Right lobe of liver (tissue), 6 donors: ENCODE data around the gene MAGEA8. TPM values are rescaled to one million over a fixed set of nuclear protein-coding genes. Genes with fewer than 3 reads are reported as not detected.
"Not testable (repeated sequence)": the region's sequence is repeated elsewhere in the genome, so short reads cannot be mapped to it uniquely, and the experiment has no call there.

Experiments
- ATAC-seq, 4 donors: fragments of 200-7000 bp; cut with Tn5 transposase; one replicate each; pipeline ENCODE4 v1.9.1; 2020; ENCODE audit warnings: mild to moderate bottlenecking in 4 of 4, moderate library complexity in 4 of 4
- DNase-seq, 3 donors: peaks; one replicate each; pipeline ENCODE4 v3.0.0-alpha.2; 2020
- H3K27ac ChIP-seq, 3 donors: fragments of 200-600 bp; one replicate each; pipeline ENCODE4 v1.8.0; 2022
- H3K27me3 ChIP-seq, 2 donors: fragments of 200-600 bp; one replicate each; pipeline ENCODE4 v1.8.0; 2022
- H3K36me3 ChIP-seq, 4 donors: fragments of 200-600 bp; sonication (generic) in 1 of 4; one replicate each; pipeline versions ENCODE4 v1.5.1 to v1.8.0; 2017 to 2022; ENCODE audit warnings: control low read depth in 1 of 4
- H3K4me1 ChIP-seq, 4 donors: fragments of 200-600 bp; sonication (generic) in 1 of 4; one replicate each; pipeline versions ENCODE4 v1.5.1 to v1.8.0; 2017 to 2022; ENCODE audit warnings: control low read depth in 1 of 4
- H3K4me3 ChIP-seq, 3 donors: fragments of 200-600 bp; one replicate each; pipeline ENCODE4 v1.8.0; 2022
- H3K9me3 ChIP-seq, 4 donors: fragments of 200-600 bp; sonication (generic) in 1 of 4; one replicate each; pipeline versions ENCODE4 v1.5.1 to v1.8.0; 2017 to 2022; ENCODE audit warnings: control low read depth in 1 of 4
- POLR2A ChIP-seq: fragments of 450-650 bp; IDR thresholded peaks from one replicate; pipeline ENCODE4 v1.6.1; 2017; ENCODE audit warnings: antibody characterized with exemption, mild to moderate bottlenecking
- WGBS: methylation state at CpG from one replicate; pipeline ENCODE4 v1.1.6; 2018; ENCODE audit warnings: low coverage, low lambda C conversion rate; ENCODE audit not compliant: insufficient coverage; ENCODE audit errors: missing lambda C conversion rate; 5-methylcytosine and 5-hydroxymethylcytosine counted together
- intact Hi-C, 2 donors: fragments of 100-400 bp; cut with DNase I; formaldehyde crosslinking; loops; one replicate each; pipeline versions ENCODE4 v1.11.2 to v1.14.1; 2022
- total RNA-seq, 6 experiments: library from RNA; depleted of rRNA in 2 of 6; stranded (reverse); fragments of >200 nt in 2 of 6; fragmentation: NEBNext Ultra II Directional in 3 of 6; extraction: Animal tissue kit (Norgen Biotek cat#: 25700) in 3 of 6; gene quantifications; one replicate each; pipeline versions ENCODE4 v1.1.0 to v1.2.4, GENCODE V29; 2016 to 2023
- TF ChIP-seq, protein P1 (sequence below), 4 donors: fragments of 200-600 bp in 3 of 4; fragments of 450-650 bp in 1 of 4; IDR thresholded peaks; one replicate each; pipeline versions ENCODE4 v1.5.1 to v1.8.0; 2016 to 2022; ENCODE audit warnings: antibody characterized with exemption in 4 of 4, mild to moderate bottlenecking in 2 of 4
- donor health status: DM: no; HTN: yes; CAD: no.
- donor health status: DM: no; HTN: no; CAD: no.
- donor health status: DM: no; HTN: no; CAD: no.
- donor health status: DM: no; HTN: yes; CAD: no.
- donor health status: DM: no; HTN: yes; CAD: no.

The MAGEA8 gene
- total RNA-seq, 6 experiments from 2014 or later = not detected

DNA sequence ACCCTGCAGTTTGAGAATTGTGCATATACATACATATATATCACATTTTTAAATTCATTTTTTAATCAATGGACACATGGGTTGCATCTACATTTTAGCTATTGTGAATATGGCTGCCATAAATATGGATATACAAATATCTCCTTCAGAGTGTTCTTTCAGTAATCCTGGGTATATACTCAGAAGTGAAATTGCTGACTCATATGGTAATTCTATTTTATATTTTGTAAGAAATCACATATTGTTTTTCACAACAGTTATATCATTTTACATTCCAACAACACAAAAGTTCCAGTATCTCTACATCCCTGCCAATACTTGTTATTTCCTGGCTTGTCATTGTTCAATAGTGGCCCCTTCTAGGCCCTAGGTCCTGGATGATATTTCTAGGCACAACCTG lies 27.7 kb downstream of the MAGEA8 start:
- no peak overlapping the region for H3K4me3 ChIP-seq
- DNase-seq (no peak), ATAC-seq (no peak)
- H3K27me3 ChIP-seq = no peaks in the 10 kb centered on the region
- no peaks in the 10 kb centered on the region for H3K9me3 ChIP-seq
- intact Hi-C loops = no loop called here
- no peaks in the 10 kb centered on the region for H3K4me1 ChIP-seq
- H3K36me3 ChIP-seq = no peaks in the 10 kb centered on the region
- no peak overlapping the region for H3K27ac ChIP-seq
- TF ChIP-seq, protein P1, sequence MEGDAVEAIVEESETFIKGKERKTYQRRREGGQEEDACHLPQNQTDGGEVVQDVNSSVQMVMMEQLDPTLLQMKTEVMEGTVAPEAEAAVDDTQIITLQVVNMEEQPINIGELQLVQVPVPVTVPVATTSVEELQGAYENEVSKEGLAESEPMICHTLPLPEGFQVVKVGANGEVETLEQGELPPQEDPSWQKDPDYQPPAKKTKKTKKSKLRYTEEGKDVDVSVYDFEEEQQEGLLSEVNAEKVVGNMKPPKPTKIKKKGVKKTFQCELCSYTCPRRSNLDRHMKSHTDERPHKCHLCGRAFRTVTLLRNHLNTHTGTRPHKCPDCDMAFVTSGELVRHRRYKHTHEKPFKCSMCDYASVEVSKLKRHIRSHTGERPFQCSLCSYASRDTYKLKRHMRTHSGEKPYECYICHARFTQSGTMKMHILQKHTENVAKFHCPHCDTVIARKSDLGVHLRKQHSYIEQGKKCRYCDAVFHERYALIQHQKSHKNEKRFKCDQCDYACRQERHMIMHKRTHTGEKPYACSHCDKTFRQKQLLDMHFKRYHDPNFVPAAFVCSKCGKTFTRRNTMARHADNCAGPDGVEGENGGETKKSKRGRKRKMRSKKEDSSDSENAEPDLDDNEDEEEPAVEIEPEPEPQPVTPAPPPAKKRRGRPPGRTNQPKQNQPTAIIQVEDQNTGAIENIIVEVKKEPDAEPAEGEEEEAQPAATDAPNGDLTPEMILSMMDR (IDR thresholded peaks at IDR 0.05) = no peak
- TF ChIP-seq POLR2A = no peak

- intact Hi-C loops = no loop called here
- H3K9me3 ChIP-seq = no peaks in the 10 kb centered on the region
- TF ChIP-seq, protein P1 (IDR thresholded peaks at IDR 0.05) = no peak
- TF ChIP-seq POLR2A = no peak
- no peaks in the 10 kb centered on the region for H3K27me3 ChIP-seq
- H3K36me3 ChIP-seq = no peaks in the 10 kb centered on the region
- H3K4me1 ChIP-seq = no peaks in the 10 kb centered on the region
- no peak overlapping the region for H3K4me3 ChIP-seq
- no peak for DNase-seq
- WGBS = 100% methylated on average over 1 of the region's 4 CpGs
- no peak overlapping the region for H3K27ac ChIP-seq
- peak in 1 of 4 donors; percentile 10 for ATAC-seq
Observed at GRCh38 chrX:149909324-149910177, 28.6 kb downstream of the MAGEA8 start.

- no peak overlapping the region for H3K4me3 ChIP-seq
- no peaks in the 10 kb centered on the region for H3K36me3 ChIP-seq
- intact Hi-C loops = no loop called here
- ATAC-seq = no peak
- no peak for TF ChIP-seq POLR2A
- H3K27me3 ChIP-seq = no peaks in the 10 kb centered on the region
- no peaks in the 10 kb centered on the region for H3K4me1 ChIP-seq
- WGBS = 91% methylated on average over 9 of the region's 9 CpGs
- H3K27ac ChIP-seq = no peak overlapping the region
- no peaks in the 10 kb centered on the region for H3K9me3 ChIP-seq
- DNase-seq = no peak
Observed at GRCh38 chrX:149910178-149910695, 29.3 kb downstream of the MAGEA8 start.

DNA sequence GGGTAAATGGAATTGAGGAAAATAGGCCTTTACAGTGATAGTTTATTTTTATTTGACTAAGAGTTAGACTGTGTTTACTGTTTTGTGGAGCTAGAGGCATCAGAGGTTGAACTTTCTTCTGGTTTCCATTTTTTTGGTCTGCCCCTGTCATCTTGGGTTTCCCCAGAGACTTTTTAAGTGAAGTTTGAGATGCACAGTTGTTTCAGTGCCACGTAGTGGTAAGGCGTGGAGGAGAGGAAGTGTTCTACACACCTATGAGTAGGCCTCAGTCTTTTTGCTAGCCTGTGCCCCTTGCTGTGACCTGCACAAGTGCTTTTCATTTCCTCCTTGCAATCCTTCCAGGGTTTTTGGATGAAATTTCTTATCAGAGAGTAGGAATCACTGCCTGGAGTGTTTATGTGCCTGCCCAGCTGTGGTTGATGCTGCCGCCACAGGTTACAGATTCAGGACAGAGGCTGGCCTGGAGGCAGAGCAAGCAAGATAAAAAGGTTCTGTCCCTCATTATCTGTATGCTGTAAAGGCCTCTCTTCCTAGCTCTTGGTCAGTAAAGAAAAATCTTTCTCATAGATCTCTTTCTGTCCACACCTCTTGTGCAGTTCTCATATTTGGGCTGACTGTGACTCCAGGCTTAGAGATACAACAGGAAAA lies 35.9 kb downstream of the MAGEA8 start:
- ATAC-seq (no peak), DNase-seq (no peak)
- no peak overlapping the region for H3K27ac ChIP-seq
- H3K27me3 ChIP-seq = no peaks in the 10 kb centered on the region
- TF ChIP-seq, protein P1 (IDR thresholded peaks at IDR 0.05) = no peak
- TF ChIP-seq POLR2A = no peak
- WGBS = 63% methylated on average over 3 of the region's 3 CpGs
- H3K9me3 ChIP-seq = no peaks in the 10 kb centered on the region
- no peaks in the 10 kb centered on the region for H3K4me1 ChIP-seq
- no peaks in the 10 kb centered on the region for H3K36me3 ChIP-seq
- intact Hi-C loops = no loop called here
- no peak overlapping the region for H3K4me3 ChIP-seq

DNA sequence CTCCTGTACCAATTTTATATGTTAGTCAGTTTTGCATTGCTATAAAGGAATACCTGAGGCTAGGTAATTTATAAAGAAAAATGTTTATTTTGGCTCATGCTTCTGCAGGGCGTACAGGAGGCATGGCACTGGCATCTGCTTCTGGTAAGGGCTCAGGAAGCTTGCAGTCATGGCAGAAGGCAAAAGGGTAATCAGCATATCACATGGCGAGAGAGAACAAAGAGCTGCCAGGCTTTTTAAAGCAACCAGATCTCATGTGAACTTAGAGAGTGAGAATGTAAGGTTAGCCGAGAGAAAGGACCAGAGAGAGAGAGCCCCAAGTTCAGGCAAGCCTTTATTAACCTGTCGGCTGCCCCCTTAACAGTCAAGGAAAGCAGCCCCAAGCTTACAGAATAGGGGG lies 42.9 kb downstream of the MAGEA8 start:
- H3K27me3 ChIP-seq, DNase-seq, H3K36me3 ChIP-seq, ATAC-seq, H3K4me3 ChIP-seq, H3K27ac ChIP-seq, intact Hi-C loops, H3K4me1 ChIP-seq, H3K9me3 ChIP-seq: not testable (repeated sequence)
- no CpG with 5 or more reads among the region's 4 CpGs for WGBS

- H3K27ac ChIP-seq, H3K4me1 ChIP-seq, H3K36me3 ChIP-seq, H3K27me3 ChIP-seq, H3K4me3 ChIP-seq, ATAC-seq, DNase-seq, H3K9me3 ChIP-seq, intact Hi-C loops: not testable (repeated sequence)
- no CpG with 5 or more reads among the region's 5 CpGs for WGBS
Observed at GRCh38 chrX:149924434-149924833, 43.5 kb downstream of the MAGEA8 start.

GRCh38 chrX:149927245-149927963 lies 46.4 kb downstream of the MAGEA8 start:
- H3K4me1 ChIP-seq, H3K27me3 ChIP-seq, ATAC-seq, DNase-seq, intact Hi-C loops, H3K36me3 ChIP-seq, H3K27ac ChIP-seq, H3K4me3 ChIP-seq, H3K9me3 ChIP-seq: not testable (repeated sequence)
- WGBS = no CpG with 5 or more reads among the region's 8 CpGs

DNA sequence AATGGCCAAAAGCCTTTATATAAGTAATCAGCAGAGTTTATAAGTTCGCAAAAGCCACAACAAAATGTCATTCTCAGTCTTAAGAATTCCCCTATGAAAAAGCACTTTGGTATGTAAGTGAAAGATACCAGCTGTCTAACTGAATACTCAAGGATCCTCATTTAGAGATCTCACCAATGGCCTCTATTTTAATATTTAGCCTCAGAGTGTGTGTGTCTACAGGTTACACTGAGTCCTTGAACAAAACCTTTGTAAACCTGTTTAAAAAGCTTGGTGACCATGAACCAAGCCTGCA lies 46.9 kb downstream of the MAGEA8 start:
- H3K4me3 ChIP-seq, H3K27ac ChIP-seq, ATAC-seq, H3K27me3 ChIP-seq, H3K36me3 ChIP-seq, H3K4me1 ChIP-seq, H3K9me3 ChIP-seq, DNase-seq, intact Hi-C loops: not testable (repeated sequence)
- no CpG with 5 or more reads among the region's 1 CpG for WGBS
